Panc1 (cell line): ENCODE measurements around the gene GATA5. TPM values are rescaled to one million over a fixed set of nuclear protein-coding genes. Genes with fewer than 3 reads are reported as not detected.

Source experiments
- ATAC-seq: fragments of 200-7000 bp; cut with Tn5 transposase; 2 replicates; pipeline ENCODE4 v1.9.1; 2020; ENCODE audit warnings: mild to moderate bottlenecking, moderate library complexity
- BruUV-seq: library from RNA; stranded (reverse); fragments of 400-500 nt; replicated peaks from 2 replicates; lab custom pipeline; 2021; lab: Mats Ljungman, UMichigan
- CTCF ChIA-PET: fragments of 300-600 bp; sonication (Branson Sonifier 250); formaldehyde crosslinking; loops from one replicate; lab custom pipeline; 2022; ENCODE audit warnings: antibody characterized with exemption; lab: Charles Lee
- POLR2A ChIA-PET: fragments of 300-600 bp; sonication (Branson Sonifier 250); formaldehyde crosslinking; loops from one replicate; lab custom pipeline; 2022; ENCODE audit warnings: antibody characterized with exemption; lab: Charles Lee
- DNase-seq: peaks from one replicate; pipeline ENCODE4 v3.0.0-alpha.2; 2010; ENCODE audit warnings: low read depth, low spot score
- H3K27ac ChIP-seq: 2 replicates; pipeline ENCODE4 v1.5.1; 2011; ENCODE audit warnings: mild to moderate bottlenecking, low read length, inconsistent platforms
- H3K27me3 ChIP-seq: fragments of 200-500 bp; sonication (Bioruptor generic); 2 replicates; pipeline ENCODE4 v1.6.0; 2014; ENCODE audit warnings: low read length, inconsistent platforms; ENCODE audit not compliant: control insufficient read depth, insufficient read depth
- H3K36me3 ChIP-seq: fragments of 200-500 bp; sonication (Bioruptor generic); 2 replicates; pipeline ENCODE4 v1.5.1; 2014; ENCODE audit warnings: inconsistent platforms, mild to moderate bottlenecking, low read length, moderate library complexity; ENCODE audit not compliant: control insufficient read depth, insufficient read depth
- H3K4me1 ChIP-seq: 2 replicates; pipeline ENCODE4 v1.5.1; 2011; ENCODE audit warnings: inconsistent platforms, mild to moderate bottlenecking, low read length, moderate library complexity; ENCODE audit not compliant: control insufficient read depth, insufficient read depth
- H3K4me3 ChIP-seq, 2 experiments: 2 replicates each; pipeline ENCODE4 v1.5.1; 2011 to 2012; ENCODE audit warnings: low read depth in 2 of 2, low read length in 2 of 2, mild to moderate bottlenecking in 2 of 2, inconsistent platforms in 1 of 2, moderate library complexity in 1 of 2
- H3K9me3 ChIP-seq: fragments of 200-500 bp; sonication (Bioruptor generic); 2 replicates; pipeline ENCODE4 v1.5.1; 2014; ENCODE audit warnings: low read depth, mild to moderate bottlenecking, inconsistent platforms, low read length, moderate library complexity; ENCODE audit not compliant: control insufficient read depth, insufficient read depth
- CTCF ChIP-seq: fragments of 450-650 bp; IDR thresholded peaks from 2 replicates; pipeline ENCODE4 v1.5.1; 2017; ENCODE audit warnings: mild to moderate bottlenecking
- POLR2AphosphoS5 ChIP-seq: IDR thresholded peaks from 2 replicates; pipeline ENCODE4 v1.6.1; 2012; ENCODE audit warnings: mild to moderate bottlenecking, low read depth, low read length, moderate library complexity
- REST ChIP-seq, 2 experiments: IDR thresholded peaks; 2 replicates each; pipeline ENCODE4 v1.6.1; 2011 to 2012; ENCODE audit warnings: low read depth in 2 of 2, control low read depth in 1 of 2, low read length in 1 of 2, mild to moderate bottlenecking in 1 of 2, moderate library complexity in 1 of 2; ENCODE audit not compliant: insufficient read depth in 1 of 2
- SIN3A ChIP-seq: IDR thresholded peaks from 2 replicates; pipeline ENCODE4 v1.6.1; 2012; ENCODE audit warnings: low read depth, mild to moderate bottlenecking, low read length, moderate library complexity, borderline replicate concordance; ENCODE audit not compliant: insufficient read depth
- TCF7L2 ChIP-seq: IDR thresholded peaks from 2 replicates; pipeline ENCODE4 v1.6.1; 2011; ENCODE audit warnings: mild to moderate bottlenecking, low read depth, low read length, inconsistent platforms
- in situ Hi-C: cut with HindIII; loops from 2 replicates; pipeline ENCODE4 v1.10.0; 2016; ENCODE audit warnings: low sequenced_read_pairs, low pct_unique_long_range_greater_than_20kb
- intact Hi-C: fragments of 100-400 bp; cut with micrococcal nuclease; formaldehyde crosslinking; loops from one replicate; pipeline ENCODE4 v1.10.0; 2022; ENCODE audit not compliant: unreplicated experiment
- total RNA-seq: library from RNA; stranded (reverse); gene quantifications from one replicate; pipeline ENCODE4 v1.2.1, GENCODE V29; 2021; ENCODE audit not compliant: unreplicated experiment

Gene GATA5
- total RNA-seq, 1 experiment from 2014 or later = 53.2 TPM

- Histone ChIP-seq H3K36me3 (no peaks in the 10 kb centered on the region), H3K4me1 (no peaks in the 10 kb centered on the region; the same call in none of the 2 replicates), H3K4me3 (no peak overlapping the region), H3K27ac (no peak overlapping the region), H3K9me3 (no peaks in the 10 kb centered on the region), H3K27me3 (no peaks in the 10 kb centered on the region)
- no peak for ATAC-seq
- BruUV-seq = no TSS peak
- in situ Hi-C loops = no loop called here
- no peak for DNase-seq
- ChIA-PET POLR2A (interaction anchor here (0.7 kb wide), 1 partner anchor 371 kb away, joined by 3 read pairs; no protein-coding TSS in a partner anchor), CTCF (interaction anchor here (0.5 to 0.6 kb wide), 2 partner anchors 35 to 97 kb away, joined by 3 to 13 read pairs; no protein-coding TSS in a partner anchor)
- intact Hi-C loops = no loop called here
- no peak for TF ChIP-seq POLR2AphosphoS5
- no peak for TF ChIP-seq REST (IDR thresholded peaks at IDR 0.05; ENCODE audit: insufficient read depth in 1 of 2, low read depth in 2 of 2, low read length in 1 of 2)
- no peak for TF ChIP-seq CTCF
- TF ChIP-seq TCF7L2 = no peak
- no peak for TF ChIP-seq SIN3A
These were observed 51.3 kb downstream of the GATA5 start for GRCh38 chr20:62424249-62425107.

- no peaks in the 10 kb centered on the region for H3K9me3 ChIP-seq
- no peak overlapping the region for H3K27ac ChIP-seq
- no peak overlapping the region for H3K4me3 ChIP-seq
- intact Hi-C loops = no loop called here
- in situ Hi-C loops = no loop called here
- no peaks in the 10 kb centered on the region; the same call in none of the 2 replicates for H3K4me1 ChIP-seq
- BruUV-seq = no TSS peak
- DNase-seq (no peak), ATAC-seq (peak; percentile 24; the same call in 1 of the 2 replicates)
- ChIA-PET CTCF (interaction anchor here (0.5 to 0.7 kb wide), 2 partner anchors 13 to 121 kb away, joined by 3 to 4 read pairs; no protein-coding TSS in a partner anchor), POLR2A (no interaction called here)
- TF ChIP-seq POLR2AphosphoS5 (no peak), REST (IDR thresholded peaks at IDR 0.05; ENCODE audit: insufficient read depth in 1 of 2, low read depth in 2 of 2, low read length in 1 of 2) (no peak), SIN3A (no peak), TCF7L2 (no peak), CTCF (no peak)
- no peaks in the 10 kb centered on the region for H3K27me3 ChIP-seq
- H3K36me3 ChIP-seq = no peaks in the 10 kb centered on the region
These were observed 52.5 kb downstream of the GATA5 start for GRCh38 chr20:62423326-62423706.
